ENCODE measurements around the gene FBXL13. TPM values are rescaled to one million over a fixed set of nuclear protein-coding genes. Genes with fewer than 3 reads are reported as not detected.
"Not testable (repeated sequence)": the region's sequence is repeated elsewhere in the genome, so short reads cannot be mapped to it uniquely, and the experiment has no call there.

The FBXL13 gene
- total RNA-seq, 1 experiment from 2014 or later = 1.3 TPM

DNA sequence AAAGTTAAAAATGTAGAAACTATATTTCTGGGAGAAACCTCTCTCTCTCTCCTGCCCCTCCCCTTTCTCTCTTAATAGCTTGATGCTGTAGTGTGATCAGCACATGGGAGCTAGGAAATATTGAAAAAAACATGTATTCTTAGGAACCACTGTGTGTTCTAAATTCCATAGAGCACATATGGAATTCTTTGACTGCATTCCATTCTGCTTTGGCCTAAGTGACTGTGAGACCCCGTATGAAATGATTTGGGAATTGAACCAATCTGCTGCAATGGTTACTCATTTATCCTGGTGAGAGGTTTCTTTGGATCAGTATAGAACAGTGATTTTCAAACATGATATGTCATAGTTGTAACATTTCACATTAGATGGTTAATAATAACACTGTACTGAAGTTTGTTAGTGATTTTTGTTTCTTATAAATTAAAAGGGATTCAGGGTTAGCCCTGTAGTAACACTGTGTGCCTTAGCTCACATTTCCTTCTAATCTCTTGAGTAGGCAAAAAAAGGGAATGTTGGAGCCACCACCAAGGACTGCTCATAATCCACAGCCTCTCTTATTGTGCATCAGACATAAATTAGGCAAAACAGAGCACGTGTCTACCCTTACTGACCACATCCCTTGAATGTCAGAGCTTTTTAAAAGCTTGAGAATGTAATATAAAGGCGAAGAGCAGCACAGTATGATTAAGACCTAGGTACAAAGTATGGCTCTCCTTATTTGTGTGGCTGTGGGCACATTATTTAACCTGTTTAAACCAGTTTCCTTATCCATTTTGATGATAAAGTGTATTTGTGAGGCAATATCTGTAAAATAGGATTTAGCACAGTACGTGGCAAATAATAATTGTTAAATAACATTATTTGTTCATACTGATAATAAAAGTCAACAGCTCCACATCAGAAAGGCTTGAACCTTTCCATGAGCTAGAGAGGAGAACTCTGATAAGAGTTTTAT, 256.7 kb downstream of the FBXL13 start:
- Histone ChIP-seq H3K4me3 (no peak overlapping the region), H3K36me3 (no peaks in the 10 kb centered on the region)

GRCh38 chr7:102814025-102814471, 260.5 kb downstream of the FBXL13 start:
- H3K36me3 ChIP-seq = no peaks in the 10 kb centered on the region
- H3K4me3 ChIP-seq = no peak overlapping the region
- H3K27me3 ChIP-seq = no peaks in the 10 kb centered on the region
- no peaks in the 10 kb centered on the region for H3K9me3 ChIP-seq
- DNase-seq = no peak

More for the DNA sequence above, 256.7 kb downstream of the FBXL13 start:
- no peak for DNase-seq
- Histone ChIP-seq H3K9me3 (no peaks in the 10 kb centered on the region), H3K27me3 (no peaks in the 10 kb centered on the region)

GRCh38 chr7:102813191-102814024, 261.2 kb downstream of the FBXL13 start:
- H3K9me3 ChIP-seq = no peaks in the 10 kb centered on the region
- DNase-seq = no peak

DNA sequence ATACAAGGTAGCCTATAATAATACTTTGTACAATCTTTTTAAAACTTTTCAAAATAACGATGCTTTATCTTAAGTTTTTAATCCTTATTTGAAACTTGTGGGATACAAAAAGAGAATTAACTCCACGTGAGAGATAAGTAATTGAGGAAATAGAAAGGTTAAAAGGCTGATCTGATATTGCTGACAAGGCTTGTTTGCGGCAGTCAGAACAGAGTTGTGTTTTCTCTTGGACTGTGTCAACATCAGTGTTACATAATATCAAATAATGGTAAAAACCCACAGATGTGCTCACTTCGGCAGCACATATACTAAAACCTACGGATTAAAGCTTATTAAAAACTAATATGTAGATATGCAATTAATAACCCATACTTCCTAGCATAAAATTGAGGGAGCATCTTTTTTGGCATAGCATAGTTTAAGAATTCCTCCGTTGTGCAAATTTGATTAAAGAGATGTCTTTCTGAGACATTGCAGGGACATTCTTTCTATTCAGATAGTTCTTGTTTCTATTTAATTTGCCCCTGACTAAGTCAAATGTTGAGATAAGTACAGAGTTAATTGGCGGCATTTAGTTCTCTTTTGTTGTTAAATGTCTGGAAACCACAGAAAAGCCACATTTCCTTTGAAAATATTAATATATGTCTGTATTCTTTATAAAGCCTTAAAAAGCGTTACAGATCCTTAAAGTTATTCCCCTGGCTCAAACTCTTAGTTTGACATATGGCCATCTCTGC, 262.5 kb downstream of the FBXL13 start:
- H3K9me3 ChIP-seq = no peaks in the 10 kb centered on the region
- DNase-seq = no peak
- H3K36me3 ChIP-seq = no peaks in the 10 kb centered on the region
- no peaks in the 10 kb centered on the region for H3K27me3 ChIP-seq
- no peak overlapping the region for H3K4me3 ChIP-seq

More at GRCh38 chr7:102813191-102814024, 261.2 kb downstream of the FBXL13 start:
- Histone ChIP-seq H3K36me3 (no peaks in the 10 kb centered on the region), H3K4me3 (no peak overlapping the region), H3K27me3 (no peaks in the 10 kb centered on the region)

GRCh38 chr7:102810916-102811315, 263.7 kb downstream of the FBXL13 start:
- no peaks in the 10 kb centered on the region for H3K9me3 ChIP-seq
- no peaks in the 10 kb centered on the region for H3K27me3 ChIP-seq
- H3K36me3 ChIP-seq = no peaks in the 10 kb centered on the region
- H3K4me3 ChIP-seq = no peak overlapping the region
- no peak for DNase-seq

GRCh38 chr7:102806613-102807012, 268.0 kb downstream of the FBXL13 start:
- no peaks in the 10 kb centered on the region for H3K27me3 ChIP-seq
- no peaks in the 10 kb centered on the region for H3K36me3 ChIP-seq
- DNase-seq = no peak
- H3K9me3 ChIP-seq = no peaks in the 10 kb centered on the region
- no peak overlapping the region for H3K4me3 ChIP-seq

DNA sequence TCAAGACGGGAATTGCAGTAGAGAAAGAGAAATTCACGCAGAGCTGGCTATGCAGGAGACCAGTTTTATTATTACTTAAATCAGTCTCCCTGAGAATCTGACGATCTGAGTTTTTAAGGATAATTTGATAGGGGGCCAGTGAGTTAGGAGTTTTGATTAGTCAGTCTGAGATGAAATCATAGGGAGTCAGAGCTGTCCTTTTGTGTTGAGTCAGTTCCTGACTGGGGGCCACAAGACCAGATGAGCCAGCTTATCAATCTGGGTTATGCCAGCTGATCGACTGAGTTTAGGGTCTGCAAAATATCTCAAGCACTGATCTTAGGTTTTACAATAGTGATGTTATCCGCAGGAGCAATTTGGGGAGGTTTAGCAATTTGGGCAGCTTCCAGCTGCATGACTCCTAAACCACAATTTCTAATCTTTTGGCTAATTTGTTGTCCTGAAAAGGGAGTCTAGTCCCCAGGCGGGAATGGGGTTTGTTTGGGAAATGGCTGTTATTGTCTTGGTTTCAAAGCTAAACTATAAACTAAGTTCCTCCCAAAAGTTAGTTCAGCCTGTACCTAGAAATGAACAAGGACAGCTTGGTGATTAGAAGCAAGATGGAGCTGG, 278.5 kb downstream of the FBXL13 start:
- not testable (repeated sequence) for H3K36me3 ChIP-seq, DNase-seq

GRCh38 chr7:102794567-102794966, 280.0 kb downstream of the FBXL13 start:
- not testable (repeated sequence) for DNase-seq, H3K9me3 ChIP-seq

More for the DNA sequence above, 278.5 kb downstream of the FBXL13 start:
- H3K4me3 ChIP-seq, H3K27me3 ChIP-seq, H3K9me3 ChIP-seq: not testable (repeated sequence)

GRCh38 chr7:102791831-102792230, 282.8 kb downstream of the FBXL13 start:
- not testable (repeated sequence) for H3K27me3 ChIP-seq, H3K9me3 ChIP-seq, DNase-seq, H3K36me3 ChIP-seq, H3K4me3 ChIP-seq

More at GRCh38 chr7:102794567-102794966, 280.0 kb downstream of the FBXL13 start:
- not testable (repeated sequence) for H3K36me3 ChIP-seq, H3K27me3 ChIP-seq, H3K4me3 ChIP-seq

GRCh38 chr7:102791367-102791766, 283.2 kb downstream of the FBXL13 start:
- not testable (repeated sequence) for H3K9me3 ChIP-seq, H3K4me3 ChIP-seq, H3K36me3 ChIP-seq, DNase-seq, H3K27me3 ChIP-seq

GRCh38 chr7:102790364-102791100, 284.1 kb downstream of the FBXL13 start:
- not testable (repeated sequence) for H3K36me3 ChIP-seq, H3K27me3 ChIP-seq, H3K9me3 ChIP-seq, H3K4me3 ChIP-seq, DNase-seq

GRCh38 chr7:102788770-102789169, 285.8 kb downstream of the FBXL13 start:
- not testable (repeated sequence) for H3K36me3 ChIP-seq, H3K4me3 ChIP-seq, H3K27me3 ChIP-seq, H3K9me3 ChIP-seq, DNase-seq

- H3K36me3 ChIP-seq, DNase-seq, H3K9me3 ChIP-seq, H3K4me3 ChIP-seq, H3K27me3 ChIP-seq: not testable (repeated sequence)
Measured at GRCh38 chr7:102780926-102781325, 293.7 kb downstream of the FBXL13 start.

DNA sequence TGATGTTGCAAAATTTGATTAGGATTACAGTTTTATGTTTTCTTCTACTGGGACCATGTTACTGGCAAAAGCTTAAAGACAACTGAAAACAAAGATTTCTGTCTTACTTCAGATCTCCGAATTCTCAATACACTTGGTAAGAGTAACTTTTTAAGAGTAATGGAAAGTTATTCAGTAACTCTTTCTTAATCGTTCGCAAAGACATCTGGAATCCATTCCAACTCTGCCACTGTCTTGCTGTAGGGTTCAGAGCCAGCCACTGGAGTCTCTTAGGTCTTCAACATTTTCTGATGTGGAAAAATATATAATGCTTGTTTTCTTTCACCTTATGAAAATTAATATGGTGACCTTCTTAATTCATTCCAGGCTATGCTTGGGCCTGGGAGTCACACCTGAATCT, 295.9 kb downstream of the FBXL13 start:
- DNase-seq, H3K4me3 ChIP-seq, H3K27me3 ChIP-seq, H3K9me3 ChIP-seq, H3K36me3 ChIP-seq: not testable (repeated sequence)

DNA sequence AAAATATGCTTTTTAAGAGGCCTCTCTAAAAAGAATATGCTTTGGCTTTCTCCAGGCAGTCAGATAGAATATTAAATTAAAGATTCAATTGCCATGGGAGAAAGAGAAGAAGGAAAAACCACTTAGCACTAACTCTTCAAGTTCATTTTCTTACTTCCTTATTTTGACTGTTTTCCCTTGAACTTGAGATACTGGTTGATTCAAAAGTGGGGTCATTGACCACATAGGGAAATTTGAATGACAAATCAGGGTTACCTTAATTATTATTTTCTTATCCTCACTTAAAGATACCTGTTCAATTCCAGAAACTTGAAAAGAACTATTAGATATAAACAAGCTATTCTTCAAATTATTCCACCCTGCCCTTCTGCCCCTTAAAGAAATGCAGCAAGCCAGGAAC, 298.4 kb downstream of the FBXL13 start:
- not testable (repeated sequence) for H3K36me3 ChIP-seq, DNase-seq, H3K4me3 ChIP-seq, H3K9me3 ChIP-seq, H3K27me3 ChIP-seq

- not testable (repeated sequence) for H3K27me3 ChIP-seq, H3K4me3 ChIP-seq, DNase-seq, H3K9me3 ChIP-seq, H3K36me3 ChIP-seq
Measured at GRCh38 chr7:102770467-102770866, 304.1 kb downstream of the FBXL13 start.
